NAMALWA (cell line): ENCODE measurements around the gene RFX2.

Experiments
- DNase-seq: peaks from one replicate; pipeline ENCODE4 v3.0.0-alpha.2; 2015; ENCODE audit warnings: low spot score

The RFX2 gene

GRCh38 chr19:6103894-6104293, 6.4 kb downstream of the RFX2 start:
- no peak for DNase-seq

GRCh38 chr19:6103217-6103644, 7.1 kb downstream of the RFX2 start:
- DNase-seq, result no peak

- DNase-seq, result no peak
These were observed 8.3 kb downstream of the RFX2 start for GRCh38 chr19:6101991-6102390.

GRCh38 chr19:6101291-6101825, 8.9 kb downstream of the RFX2 start:
- DNase-seq, result no peak

- no peak for DNase-seq
These were observed 9.9 kb downstream of the RFX2 start for GRCh38 chr19:6100284-6100915.

GRCh38 chr19:6099599-6099998, 10.7 kb downstream of the RFX2 start:
- DNase-seq, result no peak

- no peak for DNase-seq
These were observed 11.3 kb downstream of the RFX2 start for GRCh38 chr19:6099033-6099432.

GRCh38 chr19:6098574-6098973, 11.7 kb downstream of the RFX2 start:
- no peak for DNase-seq

GRCh38 chr19:6097911-6098310, 12.4 kb downstream of the RFX2 start:
- no peak for DNase-seq

GRCh38 chr19:6095760-6096159, 14.5 kb downstream of the RFX2 start:
- no peak for DNase-seq

GRCh38 chr19:6092329-6093286, 17.7 kb downstream of the RFX2 start:
- no peak for DNase-seq

- no peak for DNase-seq
These were observed 18.5 kb downstream of the RFX2 start for GRCh38 chr19:6091771-6092291.

- no peak for DNase-seq
These were observed 19.7 kb downstream of the RFX2 start for GRCh38 chr19:6090634-6091033.

GRCh38 chr19:6088602-6089049, 21.7 kb downstream of the RFX2 start:
- no peak for DNase-seq

- DNase-seq, result peak; percentile 82
These were observed 23.2 kb downstream of the RFX2 start for GRCh38 chr19:6087074-6087571.

GRCh38 chr19:6086068-6086788, 24.1 kb downstream of the RFX2 start:
- DNase-seq, result no peak

GRCh38 chr19:6084821-6085220, 25.5 kb downstream of the RFX2 start:
- DNase-seq, result no peak

- no peak for DNase-seq
These were observed 31.2 kb downstream of the RFX2 start for GRCh38 chr19:6079107-6079506.

GRCh38 chr19:6078068-6078467, 32.2 kb downstream of the RFX2 start:
- DNase-seq, result no peak

GRCh38 chr19:6076675-6077463, 33.4 kb downstream of the RFX2 start:
- DNase-seq, result no peak

GRCh38 chr19:6076291-6076665, 34.0 kb downstream of the RFX2 start:
- DNase-seq, result no peak
